ENCODE results near the gene RNU7-1. TPM values are rescaled to one million over a fixed set of nuclear protein-coding genes. Genes with fewer than 3 reads are reported as not detected.

Gene RNU7-1
- total and polyA plus RNA-seq, 10 of the 15 experiments (the other 5 are each of a cell fraction or from before 2014, with no cell fraction given): not detected

DNA sequence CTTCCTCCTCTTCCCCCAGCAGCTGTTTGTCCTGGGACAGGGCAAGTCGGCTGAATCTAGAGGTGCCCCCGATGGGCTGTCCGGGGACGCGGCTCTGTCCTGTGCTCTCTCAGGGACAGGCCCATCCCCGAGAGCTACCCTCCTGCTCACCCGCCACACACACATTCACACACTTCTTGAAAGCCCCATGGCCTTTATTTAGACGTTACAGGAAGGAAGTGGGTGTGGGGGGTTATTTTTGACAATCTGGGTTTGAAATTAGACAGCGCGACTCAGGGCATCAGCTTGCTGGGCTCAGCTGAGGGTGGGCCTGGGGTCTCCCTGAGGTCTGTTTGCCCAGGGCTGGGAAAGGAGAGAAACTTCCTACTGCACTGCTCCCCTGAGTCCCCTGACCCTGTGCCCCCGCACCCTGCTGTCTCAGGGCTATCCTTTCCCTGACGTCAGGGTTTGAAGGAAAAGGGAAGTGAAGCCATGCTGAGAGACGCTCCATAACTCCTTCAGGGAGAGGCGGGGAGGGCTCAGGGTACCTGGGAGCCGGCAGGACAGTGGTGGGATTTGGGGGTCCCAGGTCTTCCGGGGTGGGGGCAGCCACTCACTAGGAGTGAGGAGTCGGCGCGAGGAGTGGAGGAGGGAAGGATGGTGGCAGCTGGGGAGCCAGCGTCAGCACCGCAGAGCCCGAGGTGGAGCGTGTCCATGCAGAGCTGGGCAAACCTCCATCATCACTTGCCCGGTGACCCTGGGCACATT, 15.6 kb downstream of the RNU7-1 start (continued):
- TF ChIP-seq, protein P1, sequence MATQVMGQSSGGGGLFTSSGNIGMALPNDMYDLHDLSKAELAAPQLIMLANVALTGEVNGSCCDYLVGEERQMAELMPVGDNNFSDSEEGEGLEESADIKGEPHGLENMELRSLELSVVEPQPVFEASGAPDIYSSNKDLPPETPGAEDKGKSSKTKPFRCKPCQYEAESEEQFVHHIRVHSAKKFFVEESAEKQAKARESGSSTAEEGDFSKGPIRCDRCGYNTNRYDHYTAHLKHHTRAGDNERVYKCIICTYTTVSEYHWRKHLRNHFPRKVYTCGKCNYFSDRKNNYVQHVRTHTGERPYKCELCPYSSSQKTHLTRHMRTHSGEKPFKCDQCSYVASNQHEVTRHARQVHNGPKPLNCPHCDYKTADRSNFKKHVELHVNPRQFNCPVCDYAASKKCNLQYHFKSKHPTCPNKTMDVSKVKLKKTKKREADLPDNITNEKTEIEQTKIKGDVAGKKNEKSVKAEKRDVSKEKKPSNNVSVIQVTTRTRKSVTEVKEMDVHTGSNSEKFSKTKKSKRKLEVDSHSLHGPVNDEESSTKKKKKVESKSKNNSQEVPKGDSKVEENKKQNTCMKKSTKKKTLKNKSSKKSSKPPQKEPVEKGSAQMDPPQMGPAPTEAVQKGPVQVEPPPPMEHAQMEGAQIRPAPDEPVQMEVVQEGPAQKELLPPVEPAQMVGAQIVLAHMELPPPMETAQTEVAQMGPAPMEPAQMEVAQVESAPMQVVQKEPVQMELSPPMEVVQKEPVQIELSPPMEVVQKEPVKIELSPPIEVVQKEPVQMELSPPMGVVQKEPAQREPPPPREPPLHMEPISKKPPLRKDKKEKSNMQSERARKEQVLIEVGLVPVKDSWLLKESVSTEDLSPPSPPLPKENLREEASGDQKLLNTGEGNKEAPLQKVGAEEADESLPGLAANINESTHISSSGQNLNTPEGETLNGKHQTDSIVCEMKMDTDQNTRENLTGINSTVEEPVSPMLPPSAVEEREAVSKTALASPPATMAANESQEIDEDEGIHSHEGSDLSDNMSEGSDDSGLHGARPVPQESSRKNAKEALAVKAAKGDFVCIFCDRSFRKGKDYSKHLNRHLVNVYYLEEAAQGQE (IDR thresholded peaks at IDR 0.05; ENCODE audit: low read depth, low read length): 0 out of 2 replicates have a peak, but pooled peaks have one; percentile 44
- TF ChIP-seq IKZF2 (IDR thresholded peaks at IDR 0.05) (peak; percentile 99), GATAD2B (conservative IDR thresholded peaks at IDR 0.05; ENCODE audit: low read depth) (peak; percentile 98), EGR1 (IDR thresholded peaks at IDR 0.05; ENCODE audit: borderline replicate concordance in 1 of 2, low read depth in 2 of 2, low read length in 2 of 2) (peak in 1 of 2 experiments; percentile 51; a peak in 1 of 3 replicates), PAX8 (IDR thresholded peaks at IDR 0.05) (no peak), ZNF592 (IDR thresholded peaks at IDR 0.05) (peak; percentile 42), CBFB (IDR thresholded peaks at IDR 0.05; ENCODE audit: low read depth) (peak; percentile 92), MEF2B (IDR thresholded peaks at IDR 0.05; ENCODE audit: partially characterized antibody, poor library complexity, severe bottlenecking) (peak; percentile 99), YY1 (IDR thresholded peaks at IDR 0.05; ENCODE audit: low read depth, low read length) (peak; percentile 62), NFYB (IDR thresholded peaks at IDR 0.05; ENCODE audit: insufficient read depth, low read depth, low read length) (no peak), TCF3 (IDR thresholded peaks at IDR 0.05; ENCODE audit: borderline replicate concordance, insufficient read depth, low read depth, low read length) (peak; percentile 42; the same call in 1 of the 2 replicates), ZBED1 (IDR thresholded peaks at IDR 0.05; ENCODE audit: borderline replicate concordance) (peak; percentile 98)
- TF ChIP-seq, protein P2, sequence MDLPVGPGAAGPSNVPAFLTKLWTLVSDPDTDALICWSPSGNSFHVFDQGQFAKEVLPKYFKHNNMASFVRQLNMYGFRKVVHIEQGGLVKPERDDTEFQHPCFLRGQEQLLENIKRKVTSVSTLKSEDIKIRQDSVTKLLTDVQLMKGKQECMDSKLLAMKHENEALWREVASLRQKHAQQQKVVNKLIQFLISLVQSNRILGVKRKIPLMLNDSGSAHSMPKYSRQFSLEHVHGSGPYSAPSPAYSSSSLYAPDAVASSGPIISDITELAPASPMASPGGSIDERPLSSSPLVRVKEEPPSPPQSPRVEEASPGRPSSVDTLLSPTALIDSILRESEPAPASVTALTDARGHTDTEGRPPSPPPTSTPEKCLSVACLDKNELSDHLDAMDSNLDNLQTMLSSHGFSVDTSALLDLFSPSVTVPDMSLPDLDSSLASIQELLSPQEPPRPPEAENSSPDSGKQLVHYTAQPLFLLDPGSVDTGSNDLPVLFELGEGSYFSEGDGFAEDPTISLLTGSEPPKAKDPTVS (IDR thresholded peaks at IDR 0.05; ENCODE audit: low read depth, low read length): no peak
- TF ChIP-seq, protein P3, sequence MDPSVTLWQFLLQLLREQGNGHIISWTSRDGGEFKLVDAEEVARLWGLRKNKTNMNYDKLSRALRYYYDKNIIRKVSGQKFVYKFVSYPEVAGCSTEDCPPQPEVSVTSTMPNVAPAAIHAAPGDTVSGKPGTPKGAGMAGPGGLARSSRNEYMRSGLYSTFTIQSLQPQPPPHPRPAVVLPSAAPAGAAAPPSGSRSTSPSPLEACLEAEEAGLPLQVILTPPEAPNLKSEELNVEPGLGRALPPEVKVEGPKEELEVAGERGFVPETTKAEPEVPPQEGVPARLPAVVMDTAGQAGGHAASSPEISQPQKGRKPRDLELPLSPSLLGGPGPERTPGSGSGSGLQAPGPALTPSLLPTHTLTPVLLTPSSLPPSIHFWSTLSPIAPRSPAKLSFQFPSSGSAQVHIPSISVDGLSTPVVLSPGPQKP (IDR thresholded peaks at IDR 0.05; ENCODE audit: low read depth, low read length): peak; percentile 59; the same call in 1 of the 2 replicates

Data from GM12878 (cell line).